H9 (cell line): ENCODE data around the gene SSPN. TPM values are rescaled to one million over a fixed set of nuclear protein-coding genes. Genes with fewer than 3 reads are reported as not detected.

Source experiments
- DNase-seq: peaks from one replicate; pipeline ENCODE4 v3.0.0-alpha.2; 2017
- H2AFZ ChIP-seq: one replicate; pipeline ENCODE4 v1.6.1; 2013; ENCODE audit warnings: mild to moderate bottlenecking, low read length, control low read depth, moderate library complexity
- H2AK5ac ChIP-seq: 2 replicates; pipeline ENCODE4 v1.6.1; 2013; ENCODE audit warnings: low read length, control low read depth, mixed read lengths; ENCODE audit not compliant: insufficient read length
- H2BK120ac ChIP-seq: one replicate; pipeline ENCODE4 v1.6.1; 2013; ENCODE audit warnings: low read depth, mild to moderate bottlenecking, low read length, control low read depth, inconsistent platforms; ENCODE audit not compliant: poor library complexity, severe bottlenecking
- H2BK12ac ChIP-seq: 2 replicates; pipeline ENCODE4 v1.6.1; 2013; ENCODE audit warnings: low read length, control low read depth, mixed read lengths, low read depth; ENCODE audit not compliant: insufficient read length
- H2BK15ac ChIP-seq: 2 replicates; pipeline ENCODE4 v1.6.1; 2013; ENCODE audit warnings: low read depth, low read length, control low read depth
- H2BK20ac ChIP-seq: one replicate; pipeline ENCODE4 v1.6.1; 2013; ENCODE audit warnings: low read depth, mild to moderate bottlenecking, low read length, control low read depth, inconsistent platforms; ENCODE audit not compliant: poor library complexity, severe bottlenecking
- H2BK5ac ChIP-seq: 2 replicates; pipeline ENCODE4 v1.6.1; 2013; ENCODE audit warnings: low read length, control low read depth, mixed read lengths; ENCODE audit not compliant: insufficient read length
- H3K14ac ChIP-seq: 2 replicates; pipeline ENCODE4 v1.6.1; 2013; ENCODE audit warnings: low read length, control low read depth; ENCODE audit not compliant: insufficient read depth
- H3K18ac ChIP-seq: 2 replicates; pipeline ENCODE4 v1.6.1; 2013; ENCODE audit warnings: low read depth, mild to moderate bottlenecking, mixed read lengths, low read length, control low read depth; ENCODE audit not compliant: insufficient read length
- H3K23ac ChIP-seq: 2 replicates; pipeline ENCODE4 v1.6.1; 2013; ENCODE audit warnings: low read length, control low read depth, mixed read lengths, low read depth; ENCODE audit not compliant: insufficient read length
- H3K23me2 ChIP-seq: 2 replicates; pipeline ENCODE4 v1.6.1; 2013; ENCODE audit warnings: low read depth, mild to moderate bottlenecking, mixed read lengths, low read length, control low read depth; ENCODE audit not compliant: insufficient read length, poor library complexity, severe bottlenecking
- H3K27ac ChIP-seq: 2 replicates; pipeline ENCODE4 v1.5.1; 2013; ENCODE audit warnings: low read length, control low read depth, mixed read lengths, low read depth; ENCODE audit not compliant: insufficient read length
- H3K27me3 ChIP-seq: 2 replicates; pipeline ENCODE4 v1.6.1; 2013; ENCODE audit warnings: low read length, control low read depth, inconsistent platforms; ENCODE audit not compliant: insufficient read depth
- H3K4ac ChIP-seq: 2 replicates; pipeline ENCODE4 v1.6.1; 2013; ENCODE audit warnings: low read depth, mild to moderate bottlenecking, control low read depth, inconsistent platforms, low read length, moderate library complexity
- H3K4me1 ChIP-seq: 2 replicates; pipeline ENCODE4 v1.6.1; 2013; ENCODE audit warnings: low read length, control low read depth, inconsistent platforms; ENCODE audit not compliant: insufficient read depth
- H3K4me2 ChIP-seq: 2 replicates; pipeline ENCODE4 v1.6.1; 2013; ENCODE audit warnings: low read length, control low read depth, mixed read lengths; ENCODE audit not compliant: insufficient read length, insufficient read depth
- H3K56ac ChIP-seq: 2 replicates; pipeline ENCODE4 v1.6.1; 2013; ENCODE audit warnings: low read depth, mild to moderate bottlenecking, mixed read lengths, low read length, control low read depth; ENCODE audit not compliant: insufficient read length
- H3K79me1 ChIP-seq: 2 replicates; pipeline ENCODE4 v1.6.1; 2013; ENCODE audit warnings: low read depth, mild to moderate bottlenecking, moderate library complexity, low read length, control low read depth, inconsistent platforms; ENCODE audit not compliant: insufficient read depth, poor library complexity, severe bottlenecking
- H3K79me2 ChIP-seq: 2 replicates; pipeline ENCODE4 v1.6.1; 2013; ENCODE audit warnings: low read length, control low read depth, inconsistent platforms; ENCODE audit not compliant: insufficient read depth
- H3K9ac ChIP-seq: 2 replicates; pipeline ENCODE4 v1.6.1; 2013; ENCODE audit warnings: low read length, control low read depth, mixed read lengths; ENCODE audit not compliant: insufficient read length; ENCODE audit errors: extremely low read depth
- H3K9me3 ChIP-seq: one replicate; pipeline ENCODE4 v1.6.1; 2013; ENCODE audit warnings: low read depth, low read length, inconsistent platforms; ENCODE audit not compliant: control insufficient read depth
- H3T11ph ChIP-seq: one replicate; pipeline ENCODE4 v1.6.1; 2013; ENCODE audit warnings: mild to moderate bottlenecking, low read length, control low read depth, inconsistent platforms
- H4K20me1 ChIP-seq: one replicate; pipeline ENCODE4 v1.6.1; 2013; ENCODE audit not compliant: control insufficient read depth, insufficient read length, insufficient read depth
- H4K5ac ChIP-seq: 2 replicates; pipeline ENCODE4 v1.6.1; 2013; ENCODE audit warnings: low read depth, mild to moderate bottlenecking, mixed read lengths, low read length, control low read depth; ENCODE audit not compliant: insufficient read length
- H4K8ac ChIP-seq: replicated peaks from 2 replicates; pipeline ENCODE4 v1.6.1; 2013; ENCODE audit warnings: low read length, control low read depth, mixed read lengths, low read depth; ENCODE audit not compliant: insufficient read length
- H4K91ac ChIP-seq: 2 replicates; pipeline ENCODE4 v1.6.1; 2013; ENCODE audit warnings: low read depth, mild to moderate bottlenecking, moderate library complexity, mixed read lengths, low read length, control low read depth; ENCODE audit not compliant: insufficient read length
- H3K27ac Mint-ChIP-seq, 3 experiments: 2 replicates in 2 of 3; 3 replicates in 1 of 3; pipeline ENCODE4 v1.8.0; 2020 to 2021; ENCODE audit warnings: mixed read lengths in 3 of 3, mild to moderate bottlenecking in 1 of 3, moderate library complexity in 1 of 3
- H3K27me3 Mint-ChIP-seq: 2 replicates; pipeline ENCODE4 v1.8.0; 2021; ENCODE audit warnings: low read depth, mild to moderate bottlenecking, moderate library complexity, mixed read lengths
- H3K36me3 Mint-ChIP-seq, 3 experiments: 2 replicates in 2 of 3; 3 replicates in 1 of 3; pipeline ENCODE4 v1.8.0; 2020 to 2021; ENCODE audit warnings: low read depth in 3 of 3, mixed read lengths in 3 of 3; ENCODE audit not compliant: insufficient read depth in 1 of 3
- H3K4me1 Mint-ChIP-seq, 2 experiments: 2 replicates each; pipeline ENCODE4 v1.8.0; 2020; ENCODE audit warnings: mixed read lengths in 2 of 2
- H3K4me3 Mint-ChIP-seq, 2 experiments: 2 replicates in 1 of 2; 3 replicates in 1 of 2; pipeline ENCODE4 v1.8.0; 2020 to 2021; ENCODE audit warnings: mild to moderate bottlenecking in 2 of 2, mixed read lengths in 2 of 2, moderate library complexity in 1 of 2
- H3K9me3 Mint-ChIP-seq, 2 experiments: 2 replicates in 1 of 2; 3 replicates in 1 of 2; pipeline ENCODE4 v1.8.0; 2020; ENCODE audit warnings: mild to moderate bottlenecking in 2 of 2, mixed read lengths in 2 of 2, moderate library complexity in 1 of 2
- WGBS: extraction: QIAGEN DNeasy Blood & Tissue Kit; methylation state at CpG from one replicate; pipeline ENCODE4 v1.1.7; 2013; ENCODE audit warnings: missing lambda C conversion rate, low lambda C conversion rate, mixed read lengths; ENCODE audit not compliant: insufficient read length; ENCODE audit errors: extremely low coverage; 5-methylcytosine and 5-hydroxymethylcytosine counted together
- total RNA-seq: library from RNA; stranded (reverse); gene quantifications from 2 replicates; pipeline ENCODE4 v1.2.1, GENCODE V29; 2021
- TF ChIP-seq, protein P1 (sequence below): fragments of 200-600 bp; sonication (generic); conservative IDR thresholded peaks from 3 replicates; pipeline ENCODE4 v1.8.0; 2021; ENCODE audit warnings: antibody characterized with exemption, mild to moderate bottlenecking

Gene SSPN
- total RNA-seq, 1 experiment from 2014 or later = 0.81 TPM

DNA sequence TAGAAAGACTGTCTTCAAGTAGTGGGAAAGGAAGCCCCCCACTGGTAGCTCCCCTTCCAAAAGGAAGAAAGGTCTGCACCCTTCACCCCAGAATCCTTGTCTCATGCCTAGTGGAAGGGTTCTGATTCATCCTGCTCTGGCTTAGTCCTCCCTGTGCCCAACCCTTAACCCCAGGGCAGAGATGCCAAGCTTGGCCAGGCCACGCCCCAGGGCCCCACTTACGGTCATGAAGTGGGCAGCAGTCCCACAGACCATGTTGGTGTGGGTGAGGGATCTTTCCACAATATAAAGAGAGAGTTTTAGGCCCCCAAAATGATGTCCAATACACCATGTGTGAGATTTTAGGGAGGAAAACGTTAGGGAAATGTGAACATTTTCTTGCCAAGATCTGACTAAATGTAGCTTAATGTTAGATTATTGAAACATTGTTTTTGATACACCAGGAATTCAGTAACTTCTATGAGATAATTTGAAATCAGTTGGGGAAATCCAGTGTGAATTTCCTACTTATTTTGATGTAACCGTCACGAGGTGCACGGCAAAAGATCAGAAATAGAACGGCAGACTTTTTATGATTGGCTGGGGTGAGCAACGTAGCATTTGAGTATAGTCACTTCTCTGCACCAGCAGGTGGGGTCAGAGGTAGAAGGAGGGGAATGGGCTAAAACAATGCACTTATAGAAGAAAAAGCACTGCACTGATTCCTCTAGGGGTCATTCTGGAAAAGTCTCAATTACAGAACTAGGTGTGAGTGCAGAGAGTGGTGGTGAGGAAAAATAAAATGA is 8.2 kb upstream of the SSPN start:
- Histone ChIP-seq H3K27me3 (no peaks in the 10 kb centered on the region), H3K56ac (no peak overlapping the region), H3K23ac (no peak overlapping the region), H3K79me2 (no peaks in the 10 kb centered on the region), H3K79me1 (no peaks in the 10 kb centered on the region), H2BK12ac (no peak overlapping the region), H3K27ac (no peak overlapping the region), H4K91ac (no peak overlapping the region), H3T11ph (no peak overlapping the region), H4K5ac (no peak overlapping the region), H3K4me2 (no peak overlapping the region), H3K14ac (no peak overlapping the region; the same call in 1 of the 2 replicates), H3K4me1 (no peaks in the 10 kb centered on the region), H2AFZ (no peak overlapping the region), H3K4ac (no peak overlapping the region), H2AK5ac (no peak overlapping the region), H2BK5ac (no peak overlapping the region), H2BK20ac (no peak overlapping the region), H3K23me2 (no peaks in the 10 kb centered on the region), H3K18ac (no peak overlapping the region), H4K8ac (no peak overlapping the region), H2BK120ac (no peak overlapping the region), H2BK15ac (no peak overlapping the region), H3K9ac (no peak overlapping the region), H3K9me3 (no peaks in the 10 kb centered on the region), H4K20me1 (no peaks in the 10 kb centered on the region)
- no peak overlapping the region for H3K4me3 Mint-ChIP-seq
- H3K9me3 Mint-ChIP-seq = no peaks in the 10 kb centered on the region
- peaks cover 3% of the 10 kb centered on the region for H3K27me3 Mint-ChIP-seq
- WGBS = no CpG with 5 or more reads among the region's 8 CpGs
- peaks cover 0 to 6% of the 10 kb centered on the region in 2 experiments; a peak in 2 of 4 replicates for H3K4me1 Mint-ChIP-seq
- H3K36me3 Mint-ChIP-seq = no peaks in the 10 kb centered on the region
- DNase-seq = no peak
- H3K27ac Mint-ChIP-seq = no peak overlapping the region
- TF ChIP-seq, protein P1, sequence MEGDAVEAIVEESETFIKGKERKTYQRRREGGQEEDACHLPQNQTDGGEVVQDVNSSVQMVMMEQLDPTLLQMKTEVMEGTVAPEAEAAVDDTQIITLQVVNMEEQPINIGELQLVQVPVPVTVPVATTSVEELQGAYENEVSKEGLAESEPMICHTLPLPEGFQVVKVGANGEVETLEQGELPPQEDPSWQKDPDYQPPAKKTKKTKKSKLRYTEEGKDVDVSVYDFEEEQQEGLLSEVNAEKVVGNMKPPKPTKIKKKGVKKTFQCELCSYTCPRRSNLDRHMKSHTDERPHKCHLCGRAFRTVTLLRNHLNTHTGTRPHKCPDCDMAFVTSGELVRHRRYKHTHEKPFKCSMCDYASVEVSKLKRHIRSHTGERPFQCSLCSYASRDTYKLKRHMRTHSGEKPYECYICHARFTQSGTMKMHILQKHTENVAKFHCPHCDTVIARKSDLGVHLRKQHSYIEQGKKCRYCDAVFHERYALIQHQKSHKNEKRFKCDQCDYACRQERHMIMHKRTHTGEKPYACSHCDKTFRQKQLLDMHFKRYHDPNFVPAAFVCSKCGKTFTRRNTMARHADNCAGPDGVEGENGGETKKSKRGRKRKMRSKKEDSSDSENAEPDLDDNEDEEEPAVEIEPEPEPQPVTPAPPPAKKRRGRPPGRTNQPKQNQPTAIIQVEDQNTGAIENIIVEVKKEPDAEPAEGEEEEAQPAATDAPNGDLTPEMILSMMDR = peak; percentile 54; the same call in 2 of the 3 replicates
